GM06990 (cell line): ENCODE data around the gene L3MBTL1.

Experiments used
- DNase-seq: peaks from one replicate; pipeline ENCODE4 v3.0.0-alpha.2; 2011; ENCODE audit not compliant: insufficient read length; ENCODE audit errors: extremely low read depth
- H3K27me3 ChIP-seq: replicated peaks from 2 replicates; pipeline ENCODE4 v1.6.0; 2011; ENCODE audit warnings: low read length; ENCODE audit not compliant: control insufficient read depth, insufficient read depth
- H3K36me3 ChIP-seq: 2 replicates; pipeline ENCODE4 v1.5.1; 2011; ENCODE audit warnings: low read length; ENCODE audit not compliant: control insufficient read depth, insufficient read depth
- H3K4me3 ChIP-seq: replicated peaks from 2 replicates; pipeline ENCODE4 v1.5.1; 2011; ENCODE audit warnings: low read depth, mild to moderate bottlenecking, control low read depth, low read length
- CTCF ChIP-seq: IDR thresholded peaks from 2 replicates; pipeline ENCODE4 v1.5.1; 2011; ENCODE audit warnings: low read length, control low read depth, mild to moderate bottlenecking, inconsistent platforms; ENCODE audit not compliant: insufficient read depth, poor library complexity, severe bottlenecking

Gene L3MBTL1

GRCh38 chr20:43564993-43565757, 57.7 kb downstream of the L3MBTL1 start:
- DNase-seq, result no peak
- no peak for TF ChIP-seq CTCF
- Histone ChIP-seq H3K36me3 (no peaks in the 10 kb centered on the region), H3K27me3 (no peaks in the 10 kb centered on the region), H3K4me3 (no peak overlapping the region)

GRCh38 chr20:43565758-43566104, 58.2 kb downstream of the L3MBTL1 start:
- H3K4me3 ChIP-seq, result no peak overlapping the region
- DNase-seq, result no peak
- no peaks in the 10 kb centered on the region for H3K36me3 ChIP-seq
- TF ChIP-seq CTCF, result no peak
- H3K27me3 ChIP-seq, result no peaks in the 10 kb centered on the region

- DNase-seq, result no peak
- no peak for TF ChIP-seq CTCF
- H3K4me3 ChIP-seq, result no peak overlapping the region
- H3K27me3 ChIP-seq, result no peaks in the 10 kb centered on the region
- H3K36me3 ChIP-seq, result no peaks in the 10 kb centered on the region
Observed at GRCh38 chr20:43567477-43567876, 60.0 kb downstream of the L3MBTL1 start.

GRCh38 chr20:43568706-43569105, 61.2 kb downstream of the L3MBTL1 start:
- H3K27me3 ChIP-seq, result no peaks in the 10 kb centered on the region
- H3K4me3 ChIP-seq, result no peak overlapping the region
- H3K36me3 ChIP-seq, result no peaks in the 10 kb centered on the region
- no peak for TF ChIP-seq CTCF
- no peak for DNase-seq

- DNase-seq, result no peak
- Histone ChIP-seq H3K27me3 (no peaks in the 10 kb centered on the region), H3K36me3 (no peaks in the 10 kb centered on the region), H3K4me3 (no peak overlapping the region)
- TF ChIP-seq CTCF, result no peak
Observed at GRCh38 chr20:43569282-43569681, 61.8 kb downstream of the L3MBTL1 start.

GRCh38 chr20:43570496-43570895, 63.0 kb downstream of the L3MBTL1 start:
- Histone ChIP-seq H3K27me3 (no peaks in the 10 kb centered on the region), H3K4me3 (no peak overlapping the region), H3K36me3 (no peaks in the 10 kb centered on the region)
- TF ChIP-seq CTCF, result no peak
- DNase-seq, result no peak
